ENCODE data around the gene RAP1A.

DNA sequence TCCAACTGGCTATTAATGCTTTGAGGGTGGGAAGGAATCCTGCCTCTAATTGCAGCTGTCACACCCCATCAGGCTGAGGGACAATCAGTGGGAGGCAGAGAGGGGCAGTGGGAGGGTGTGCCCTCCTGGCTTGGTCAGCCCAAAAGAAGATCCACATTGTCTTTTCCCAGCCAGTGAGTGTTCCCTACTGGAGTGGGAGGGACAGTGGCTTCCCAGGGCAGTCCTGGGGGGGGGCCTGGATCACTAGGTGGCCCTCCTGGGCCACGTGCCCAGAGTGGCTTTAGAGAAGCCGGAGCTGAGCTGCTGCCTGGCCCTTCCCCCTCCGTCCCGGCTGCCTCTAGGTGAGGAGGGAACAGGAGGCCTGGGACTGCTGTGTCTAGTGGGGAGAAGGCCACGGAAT, 105.6 kb downstream of the RAP1A start:
- TF ChIP-seq, protein P1, sequence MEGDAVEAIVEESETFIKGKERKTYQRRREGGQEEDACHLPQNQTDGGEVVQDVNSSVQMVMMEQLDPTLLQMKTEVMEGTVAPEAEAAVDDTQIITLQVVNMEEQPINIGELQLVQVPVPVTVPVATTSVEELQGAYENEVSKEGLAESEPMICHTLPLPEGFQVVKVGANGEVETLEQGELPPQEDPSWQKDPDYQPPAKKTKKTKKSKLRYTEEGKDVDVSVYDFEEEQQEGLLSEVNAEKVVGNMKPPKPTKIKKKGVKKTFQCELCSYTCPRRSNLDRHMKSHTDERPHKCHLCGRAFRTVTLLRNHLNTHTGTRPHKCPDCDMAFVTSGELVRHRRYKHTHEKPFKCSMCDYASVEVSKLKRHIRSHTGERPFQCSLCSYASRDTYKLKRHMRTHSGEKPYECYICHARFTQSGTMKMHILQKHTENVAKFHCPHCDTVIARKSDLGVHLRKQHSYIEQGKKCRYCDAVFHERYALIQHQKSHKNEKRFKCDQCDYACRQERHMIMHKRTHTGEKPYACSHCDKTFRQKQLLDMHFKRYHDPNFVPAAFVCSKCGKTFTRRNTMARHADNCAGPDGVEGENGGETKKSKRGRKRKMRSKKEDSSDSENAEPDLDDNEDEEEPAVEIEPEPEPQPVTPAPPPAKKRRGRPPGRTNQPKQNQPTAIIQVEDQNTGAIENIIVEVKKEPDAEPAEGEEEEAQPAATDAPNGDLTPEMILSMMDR (IDR thresholded peaks at IDR 0.05; ENCODE audit: low read depth, low read length): no peak
- TF ChIP-seq POLR2A (IDR thresholded peaks at IDR 0.05; ENCODE audit: extremely low read depth, insufficient read length) (no peak), MYC (IDR thresholded peaks at IDR 0.05; ENCODE audit: low read depth, low read length) (no peak)
- TF ChIP-seq, protein P2, sequence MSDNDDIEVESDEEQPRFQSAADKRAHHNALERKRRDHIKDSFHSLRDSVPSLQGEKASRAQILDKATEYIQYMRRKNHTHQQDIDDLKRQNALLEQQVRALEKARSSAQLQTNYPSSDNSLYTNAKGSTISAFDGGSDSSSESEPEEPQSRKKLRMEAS (IDR thresholded peaks at IDR 0.05; ENCODE audit: low read depth, low read length): no peak

Data from NB4 (cell line).